Duodenal mucosa (tissue), 2 donors: ENCODE measurements around the gene TMTC4.
"Not testable (repeated sequence)": the region's sequence is repeated elsewhere in the genome, so short reads cannot be mapped to it uniquely, and the experiment has no call there.

Experiments
- H3K27ac ChIP-seq: one replicate; pipeline ENCODE4 v1.7.0; 2013; ENCODE audit warnings: low read depth, low read length
- H3K27me3 ChIP-seq, 2 donors: one replicate each; pipeline ENCODE4 v1.7.0; 2013; ENCODE audit warnings: low read length in 2 of 2, control low read depth in 1 of 2; ENCODE audit not compliant: insufficient read depth in 2 of 2, control insufficient read depth in 1 of 2
- H3K36me3 ChIP-seq, 2 donors: one replicate each; pipeline ENCODE4 v1.7.0; 2013; ENCODE audit warnings: low read length in 2 of 2, control low read depth in 1 of 2; ENCODE audit not compliant: insufficient read depth in 2 of 2, control insufficient read depth in 1 of 2
- H3K4me1 ChIP-seq, 2 donors: one replicate each; pipeline ENCODE4 v1.7.0; 2013; ENCODE audit warnings: low read length in 2 of 2, control low read depth in 1 of 2; ENCODE audit not compliant: insufficient read depth in 2 of 2, control insufficient read depth in 1 of 2
- H3K4me3 ChIP-seq, 2 donors: one replicate each; pipeline ENCODE4 v1.7.0; 2013; ENCODE audit warnings: low read length in 2 of 2, low read depth in 1 of 2
- H3K9ac ChIP-seq, 2 donors: one replicate each; pipeline ENCODE4 v1.7.0; 2013; ENCODE audit warnings: low read length in 2 of 2, low read depth in 1 of 2
- H3K9me3 ChIP-seq, 2 donors: one replicate each; pipeline ENCODE4 v1.7.0; 2013; ENCODE audit warnings: low read length in 2 of 2, control low read depth in 1 of 2; ENCODE audit not compliant: control insufficient read depth in 1 of 2

TMTC4 gene

GRCh38 chr13:100636004-100636403 is 38.6 kb downstream of the TMTC4 start:
- H3K36me3 ChIP-seq = peaks cover 17 to 56% of the 10 kb centered on the region in 2 donors
- no peak overlapping the region for H3K9ac ChIP-seq
- no peak overlapping the region for H3K27ac ChIP-seq
- no peaks in the 10 kb centered on the region for H3K4me1 ChIP-seq
- no peak overlapping the region for H3K4me3 ChIP-seq
- H3K9me3 ChIP-seq = no peaks in the 10 kb centered on the region
- H3K27me3 ChIP-seq = no peaks in the 10 kb centered on the region

DNA sequence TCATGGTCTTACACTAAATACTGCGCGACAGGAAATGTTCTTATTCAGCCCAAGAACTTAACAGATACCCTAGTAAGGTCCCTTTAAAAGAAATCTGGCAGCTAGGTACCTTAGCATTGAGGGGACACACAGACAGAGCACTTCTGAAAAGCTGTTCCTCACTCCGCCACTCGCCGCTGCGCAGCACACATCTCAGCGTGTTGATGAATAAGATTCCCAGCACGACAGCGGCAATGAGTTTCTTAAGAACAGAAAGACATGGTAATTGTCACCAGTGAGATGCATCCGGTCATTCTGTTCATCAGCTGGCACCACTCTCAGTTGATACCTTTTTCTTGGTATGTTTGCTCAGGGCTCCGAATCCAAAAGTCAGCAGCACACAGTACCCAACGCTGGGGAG is 39.9 kb downstream of the TMTC4 start:
- peaks cover 22 to 68% of the 10 kb centered on the region in 2 donors for H3K36me3 ChIP-seq
- H3K27me3 ChIP-seq = no peaks in the 10 kb centered on the region
- H3K9ac ChIP-seq = no peak overlapping the region
- no peaks in the 10 kb centered on the region for H3K9me3 ChIP-seq
- no peak overlapping the region for H3K4me3 ChIP-seq
- H3K4me1 ChIP-seq = no peaks in the 10 kb centered on the region
- no peak overlapping the region for H3K27ac ChIP-seq

DNA sequence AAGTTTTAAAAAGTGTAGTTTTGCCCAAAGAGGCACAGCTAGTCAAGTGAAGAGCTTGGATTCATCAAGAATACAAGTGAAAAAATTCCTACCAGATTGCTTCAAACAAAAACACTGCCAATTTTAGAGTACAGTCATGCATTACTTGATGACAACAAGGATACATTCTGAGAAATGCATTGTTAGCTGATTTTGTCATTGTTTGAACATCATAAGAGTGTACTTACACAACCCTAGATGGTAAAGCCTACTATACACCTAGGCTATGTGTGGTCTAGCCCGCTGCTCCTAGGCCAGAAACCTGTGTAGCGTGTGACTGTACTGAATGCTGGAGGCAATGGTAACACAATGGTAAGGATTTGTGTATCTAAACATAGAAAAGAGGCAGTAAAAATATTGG is 41.1 kb downstream of the TMTC4 start:
- peaks cover 22 to 74% of the 10 kb centered on the region in 2 donors for H3K36me3 ChIP-seq
- H3K4me3 ChIP-seq = no peak overlapping the region

DNA sequence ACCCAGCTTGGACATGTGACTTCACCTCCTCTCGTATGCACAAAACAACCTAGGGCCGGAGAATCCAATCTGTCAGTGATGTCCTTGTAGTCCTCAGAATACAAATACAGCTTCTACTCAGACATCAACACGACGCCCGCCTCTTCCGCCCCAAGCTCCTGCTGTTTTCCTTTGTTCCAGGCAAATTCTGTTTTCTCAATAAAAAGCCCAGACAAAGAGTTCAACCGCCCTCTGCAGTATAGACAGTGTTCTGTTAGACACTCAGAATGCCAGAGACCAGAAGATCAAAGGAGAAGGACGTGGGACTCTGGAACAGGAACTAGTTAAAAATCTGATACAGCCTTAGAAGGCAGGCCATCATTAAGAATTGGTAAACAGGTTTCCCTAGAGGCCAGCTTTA is 44.0 kb downstream of the TMTC4 start:
- Histone ChIP-seq H3K4me3 (no peak overlapping the region), H3K9ac (no peak overlapping the region), H3K4me1 (no peaks in the 10 kb centered on the region), H3K36me3 (peaks cover 13 to 74% of the 10 kb centered on the region in 2 donors), H3K27ac (no peak overlapping the region), H3K9me3 (no peaks in the 10 kb centered on the region), H3K27me3 (no peaks in the 10 kb centered on the region)

More for the DNA sequence above, 41.1 kb downstream of the TMTC4 start:
- Histone ChIP-seq H3K27ac (no peak overlapping the region), H3K9ac (no peak overlapping the region), H3K27me3 (no peaks in the 10 kb centered on the region), H3K4me1 (no peaks in the 10 kb centered on the region), H3K9me3 (no peaks in the 10 kb centered on the region)

DNA sequence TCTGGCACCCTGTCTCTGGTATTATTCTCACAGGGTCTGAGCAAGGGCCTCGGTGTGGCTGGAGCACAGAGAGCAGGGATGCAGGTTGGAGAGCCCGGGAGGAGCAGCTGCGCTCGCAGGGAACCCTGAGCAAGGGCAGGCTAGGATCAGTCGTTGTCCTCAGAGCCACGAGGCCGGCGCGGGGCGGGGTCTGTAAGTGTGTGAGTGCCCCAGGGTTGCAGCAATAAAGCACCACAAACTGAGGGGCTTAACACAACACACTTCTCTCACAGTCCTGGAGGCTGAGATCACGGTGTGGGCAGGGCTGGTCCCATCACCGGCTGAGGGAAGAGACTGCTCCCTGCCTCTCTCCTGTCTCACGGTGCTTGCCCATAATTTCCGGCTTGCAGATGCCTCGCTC is 47.5 kb downstream of the TMTC4 start:
- Histone ChIP-seq H3K4me1 (no peaks in the 10 kb centered on the region), H3K9ac (no peak overlapping the region), H3K27me3 (no peaks in the 10 kb centered on the region), H3K4me3 (no peak overlapping the region), H3K9me3 (no peaks in the 10 kb centered on the region), H3K36me3 (peaks cover 7 to 70% of the 10 kb centered on the region in 2 donors), H3K27ac (no peak overlapping the region)

DNA sequence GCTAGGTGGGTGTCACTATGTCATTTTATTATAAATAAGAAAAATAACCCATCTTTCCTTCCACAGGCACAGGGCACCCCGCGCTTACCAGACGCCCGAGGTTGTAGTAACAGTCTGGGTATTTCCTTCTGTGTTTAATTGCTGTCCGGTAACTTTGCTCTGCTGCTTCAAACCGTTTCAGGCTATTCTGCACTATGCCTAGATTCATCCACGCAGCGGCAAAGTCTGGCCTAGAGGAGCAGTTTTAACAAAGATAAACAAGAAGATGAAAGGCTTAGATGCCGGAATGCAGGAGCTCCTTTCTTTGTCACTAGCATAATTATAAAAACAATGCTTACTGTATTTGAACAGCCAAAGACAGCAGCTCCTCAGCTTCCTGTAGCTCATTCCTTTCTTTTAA is 49.1 kb downstream of the TMTC4 start:
- no peaks in the 10 kb centered on the region for H3K9me3 ChIP-seq
- no peaks in the 10 kb centered on the region for H3K4me1 ChIP-seq
- H3K27me3 ChIP-seq = no peaks in the 10 kb centered on the region
- peaks cover under 1 to 68% of the 10 kb centered on the region in 2 donors for H3K36me3 ChIP-seq
- no peak overlapping the region for H3K4me3 ChIP-seq
- H3K27ac ChIP-seq = no peak overlapping the region
- no peak overlapping the region for H3K9ac ChIP-seq

DNA sequence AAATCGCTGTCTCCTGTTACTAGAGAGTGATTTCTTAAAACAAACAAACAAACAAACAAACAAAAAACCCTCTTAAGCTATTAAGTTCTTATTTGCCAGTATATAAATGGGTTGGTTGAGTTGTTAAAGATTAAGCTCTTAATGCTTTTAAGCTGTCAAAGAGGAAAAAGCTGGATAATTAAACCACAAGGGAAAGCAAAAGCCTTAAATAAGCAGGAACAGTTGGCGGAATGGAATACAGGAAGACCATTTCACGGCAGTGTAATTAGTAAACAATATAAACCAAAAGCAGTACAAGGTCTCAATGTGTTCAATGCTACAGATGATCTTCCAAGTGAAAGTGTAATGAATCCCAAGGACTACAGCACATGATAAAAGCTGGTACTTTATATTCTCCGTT is 53.8 kb downstream of the TMTC4 start:
- no peaks in the 10 kb centered on the region for H3K9me3 ChIP-seq
- H3K36me3 ChIP-seq = peaks cover 0 to 27% of the 10 kb centered on the region in 2 donors
- no peak overlapping the region for H3K27ac ChIP-seq
- H3K27me3 ChIP-seq = no peaks in the 10 kb centered on the region
- no peak overlapping the region for H3K9ac ChIP-seq
- H3K4me1 ChIP-seq = no peaks in the 10 kb centered on the region
- H3K4me3 ChIP-seq = no peak overlapping the region

DNA sequence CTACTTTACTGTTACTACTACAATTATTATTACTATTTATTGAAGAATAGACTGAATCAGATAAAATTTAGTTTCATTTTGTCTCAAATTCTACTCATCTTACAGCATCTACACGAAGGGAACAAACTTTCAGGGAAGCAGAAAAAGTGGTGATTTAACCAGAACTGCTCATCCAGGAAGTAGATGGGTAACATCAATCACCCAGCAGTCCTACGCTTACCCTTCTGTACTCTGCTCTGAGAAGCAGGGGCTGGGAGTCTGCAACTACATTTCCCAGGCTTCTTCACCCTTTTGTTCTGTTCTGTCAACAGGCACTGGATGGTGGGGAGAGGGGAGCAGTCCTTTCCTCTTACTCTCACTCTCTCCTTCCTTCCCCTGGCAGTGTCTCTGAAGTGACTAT is 54.7 kb downstream of the TMTC4 start:
- no peak overlapping the region for H3K9ac ChIP-seq
- no peaks in the 10 kb centered on the region for H3K9me3 ChIP-seq
- H3K36me3 ChIP-seq = peaks cover 0 to 18% of the 10 kb centered on the region in 2 donors
- H3K4me1 ChIP-seq = no peaks in the 10 kb centered on the region
- no peak overlapping the region for H3K4me3 ChIP-seq
- H3K27me3 ChIP-seq = no peaks in the 10 kb centered on the region
- no peak overlapping the region for H3K27ac ChIP-seq

- not testable (repeated sequence) for H3K4me3 ChIP-seq, H3K9me3 ChIP-seq, H3K4me1 ChIP-seq, H3K27me3 ChIP-seq, H3K27ac ChIP-seq, H3K9ac ChIP-seq
- peaks cover 0 to 14% of the 10 kb centered on the region in 2 donors for H3K36me3 ChIP-seq
Observed at GRCh38 chr13:100618897-100619296, 55.7 kb downstream of the TMTC4 start.

DNA sequence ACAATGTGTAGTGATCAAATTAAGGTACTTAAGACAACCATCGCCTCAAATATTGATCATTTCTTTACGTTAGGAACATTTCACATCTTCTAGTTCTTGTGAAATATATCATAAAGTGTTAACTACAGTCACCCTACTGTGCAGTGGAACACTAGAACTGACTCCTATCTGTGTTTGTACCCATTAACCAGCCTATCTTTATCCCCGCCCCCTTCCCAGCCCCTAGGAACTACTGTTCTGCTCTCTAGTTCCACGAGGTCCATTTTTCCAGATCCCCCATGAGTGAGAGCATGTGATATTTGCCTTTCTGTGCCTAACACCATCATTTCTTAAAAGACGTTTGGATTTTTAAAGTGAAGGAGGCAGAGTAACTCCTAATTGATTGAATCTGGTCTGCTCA is 61.6 kb downstream of the TMTC4 start:
- no peaks in the 10 kb centered on the region for H3K9me3 ChIP-seq
- H3K27me3 ChIP-seq = no peaks in the 10 kb centered on the region
- no peak overlapping the region for H3K4me3 ChIP-seq
- peaks cover 7 to 15% of the 10 kb centered on the region in 2 donors for H3K4me1 ChIP-seq
- peaks cover 0 to 6% of the 10 kb centered on the region in 2 donors for H3K36me3 ChIP-seq
- no peak overlapping the region for H3K27ac ChIP-seq
- no peak overlapping the region for H3K9ac ChIP-seq
